Stimulated activated CD4-positive, alpha-beta T cell treated with anti-CD3 and anti-CD28 coated beads, Interleukin-1b, Interleukin-23, amount 100 ng/mL, for 24 hours (primary cell): ENCODE data around the gene EHMT1.
"Not testable (repeated sequence)": the region's sequence is repeated elsewhere in the genome, so short reads cannot be mapped to it uniquely, and the experiment has no call there.

Experiments
- DNase-seq, 4 experiments: peaks; one replicate each; pipeline ENCODE4 v3.0.0-alpha.2; 2020; ENCODE audit warnings: low read depth in 4 of 4, low spot score in 1 of 4

EHMT1 gene

DNA sequence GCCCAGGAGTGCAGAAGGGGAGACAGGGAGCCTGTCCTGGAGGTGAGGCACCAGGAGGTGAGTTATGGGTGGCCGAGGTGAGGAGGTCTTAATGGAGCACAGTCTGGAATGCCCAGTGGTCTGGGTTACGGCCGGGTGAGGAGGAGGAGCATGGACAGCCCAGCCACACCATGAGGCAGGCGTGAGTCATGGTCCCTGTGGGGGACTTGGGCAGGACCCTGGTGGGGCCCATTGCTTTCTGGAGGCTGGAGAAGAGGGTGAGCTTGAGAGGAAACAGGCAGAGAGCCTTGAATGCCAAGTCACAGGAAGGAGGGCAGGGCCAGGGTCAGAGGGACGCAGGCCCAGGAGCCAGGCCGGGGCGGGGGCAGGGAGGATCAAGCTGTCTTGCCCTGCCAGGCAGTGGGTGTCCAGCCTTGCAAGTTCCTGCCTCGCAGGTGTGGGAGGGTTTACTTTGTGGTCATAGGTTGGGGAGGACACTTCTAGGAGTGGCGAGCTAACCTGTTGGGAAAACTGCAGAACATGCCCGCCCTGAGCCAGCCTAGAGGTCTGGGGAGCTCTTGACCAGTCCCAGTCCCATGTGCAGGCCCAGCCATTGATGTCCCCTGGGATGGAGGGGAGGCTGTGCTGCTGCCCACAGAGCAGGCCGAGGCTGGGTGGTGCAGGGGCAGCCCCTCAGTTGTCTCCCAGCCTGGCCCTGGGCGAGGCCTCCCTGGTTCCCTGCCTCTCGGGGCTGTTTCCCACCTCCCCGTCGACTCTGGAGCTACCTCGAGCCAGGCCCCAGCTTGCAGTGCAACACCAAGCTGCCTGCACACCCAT, 261.6 kb downstream of the EHMT1 start:
- DNase-seq: no peak

DNA sequence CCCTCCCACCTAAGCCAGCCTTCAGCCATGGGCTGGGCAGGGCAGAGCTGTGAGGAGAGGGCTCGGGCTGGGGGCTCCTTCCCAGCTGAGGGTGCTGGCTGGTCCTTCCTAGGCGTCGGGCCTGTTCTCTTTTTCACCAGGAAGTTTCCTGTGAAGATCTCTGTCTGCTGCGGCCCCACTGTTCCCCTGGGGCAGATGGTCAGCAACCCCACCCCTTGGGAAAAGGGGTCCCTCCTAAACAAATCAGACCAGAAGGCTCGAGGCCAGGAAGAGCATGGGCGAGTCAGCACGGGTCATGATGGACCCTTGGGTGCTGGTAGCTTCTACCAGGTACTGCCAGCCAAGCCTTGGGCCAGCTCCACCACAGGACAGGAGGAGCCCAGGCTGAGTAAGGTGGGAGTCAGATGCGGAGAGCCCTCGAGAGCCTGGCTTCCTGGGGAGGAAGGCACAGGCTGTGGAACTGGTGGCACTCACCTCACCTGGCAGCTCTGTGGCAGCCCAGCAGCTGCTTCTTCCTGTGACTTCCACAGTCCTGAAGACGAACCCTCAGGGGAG, 262.2 kb downstream of the EHMT1 start:
- DNase-seq: no peak

DNA sequence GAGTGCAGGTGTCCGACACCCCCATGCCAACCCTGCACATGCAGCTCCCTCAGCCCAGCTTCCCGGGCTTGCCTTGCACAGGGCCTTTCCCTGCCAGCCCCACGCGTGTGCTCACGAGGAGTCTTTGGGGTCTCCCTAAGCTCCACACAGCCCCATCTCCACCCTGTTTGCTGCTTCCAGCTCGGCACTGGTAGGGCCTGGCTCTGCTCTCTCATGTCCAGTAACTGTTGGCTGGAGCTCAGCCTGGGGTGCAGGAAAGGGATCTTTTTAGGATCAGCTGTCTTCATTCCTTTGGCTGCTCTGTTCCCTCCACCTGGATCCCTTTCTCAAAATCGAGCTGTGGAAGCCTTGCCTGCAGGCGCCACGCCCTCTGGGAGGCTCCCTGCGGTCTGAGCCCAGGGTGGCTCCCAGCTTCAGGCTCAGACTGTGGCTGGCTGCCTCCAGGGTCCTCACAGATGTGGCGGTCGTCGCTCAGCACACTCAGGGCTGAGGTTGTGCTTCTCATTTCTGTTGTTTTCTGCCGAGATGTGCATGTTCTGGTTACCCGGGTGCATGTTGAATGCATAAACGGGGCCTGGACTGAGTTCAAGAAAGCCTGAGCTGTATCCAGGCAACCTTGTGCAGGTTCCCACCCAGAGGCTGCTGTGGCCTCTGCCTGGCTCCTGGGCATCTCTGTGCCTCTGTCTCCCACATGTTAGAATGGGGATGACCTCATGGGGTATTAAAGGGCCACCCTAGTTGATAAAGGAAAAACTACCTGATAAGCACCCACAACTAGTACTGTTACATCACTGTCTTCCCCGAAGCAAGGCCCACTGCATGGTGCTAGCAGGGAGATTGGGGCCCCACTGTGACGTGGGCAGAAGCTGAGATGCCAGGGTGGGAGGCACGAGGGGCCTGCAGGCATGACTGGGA, 263.0 kb downstream of the EHMT1 start:
- no peak for DNase-seq

DNA sequence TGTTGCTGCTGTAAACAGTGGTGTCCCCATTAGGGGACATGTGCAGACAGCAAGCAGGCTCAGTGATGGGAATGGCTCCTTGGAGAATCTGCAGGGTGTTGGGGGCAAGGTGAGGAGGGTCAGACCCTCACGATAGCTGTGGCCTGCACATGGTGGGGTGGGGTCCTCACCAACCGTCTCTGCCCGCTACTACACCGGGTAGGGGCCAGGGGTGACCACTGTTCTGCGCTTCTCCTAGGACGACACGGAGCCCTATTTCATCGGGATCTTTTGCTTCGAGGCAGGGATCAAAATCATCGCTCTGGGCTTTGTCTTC, 263.7 kb downstream of the EHMT1 start:
- DNase-seq: no peak

DNA sequence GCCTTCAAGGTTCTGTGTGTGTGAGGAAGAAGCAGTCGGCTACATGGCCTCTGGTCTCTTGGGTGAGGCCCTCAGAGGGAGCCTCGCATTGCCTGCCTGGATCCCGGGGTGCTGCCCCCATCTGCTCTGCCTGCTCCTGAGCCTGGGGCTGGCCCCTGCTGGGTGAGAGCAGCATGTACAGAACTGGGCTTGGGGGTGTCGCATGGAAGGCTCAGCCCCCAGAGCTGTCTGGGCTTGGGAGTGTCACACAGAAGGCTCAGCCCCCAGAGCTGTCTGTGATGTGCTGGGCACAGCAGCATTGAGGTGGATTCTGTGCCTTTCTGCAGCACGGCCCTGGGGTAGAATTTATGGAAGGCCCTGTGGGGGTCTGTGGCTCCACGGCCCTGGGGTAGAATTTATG, 265.2 kb downstream of the EHMT1 start:
- DNase-seq: not testable (repeated sequence)

DNA sequence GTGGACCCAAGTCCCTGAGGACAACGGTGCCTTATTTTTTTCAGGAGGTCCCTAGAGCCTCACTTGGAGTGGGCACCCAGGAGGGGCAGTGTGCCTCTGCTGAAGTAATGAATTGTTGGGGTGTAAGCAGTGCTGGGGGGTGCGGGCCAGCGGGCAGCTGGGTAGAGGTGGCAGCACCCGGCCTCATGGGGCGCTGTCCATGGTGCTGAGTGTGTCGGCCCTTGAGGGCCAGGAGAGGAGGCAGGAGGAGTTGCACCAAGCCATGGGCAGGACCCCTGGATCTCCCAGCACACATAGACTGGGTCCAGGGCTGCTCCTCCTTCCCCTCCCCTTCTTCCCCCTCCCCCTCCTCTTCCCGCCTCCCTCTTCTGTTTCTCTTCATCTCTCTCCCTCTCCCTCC, 265.7 kb downstream of the EHMT1 start:
- DNase-seq: not testable (repeated sequence)

DNA sequence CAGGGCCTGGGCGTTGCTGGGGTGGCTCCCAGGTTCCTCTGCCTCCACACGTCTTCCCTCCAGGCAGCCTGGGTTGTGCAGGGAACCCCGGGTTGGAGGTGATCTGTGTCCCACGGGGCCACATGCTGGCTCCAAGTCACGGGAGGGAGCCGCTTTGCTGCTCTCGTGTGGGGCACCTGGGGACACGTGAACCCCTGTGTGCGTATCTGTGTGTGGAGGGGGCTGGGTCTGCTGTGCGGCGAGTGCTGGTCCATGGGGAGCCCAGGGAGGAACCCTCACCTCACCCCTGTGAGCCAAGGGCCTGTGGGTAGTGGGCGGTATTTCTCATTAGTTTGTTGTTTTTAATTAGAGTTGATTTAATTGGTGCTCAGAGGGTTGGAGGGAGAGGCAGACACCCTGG, 266.3 kb downstream of the EHMT1 start:
- not testable (repeated sequence) for DNase-seq
